K562 (cell line): Measurements from ENCODE around the gene TP73. TPM values are rescaled to one million over a fixed set of nuclear protein-coding genes. Genes with fewer than 3 reads are reported as not detected.

Experiments used
- ATAC-seq: fragments of 200-7000 bp; cut with Tn5 transposase; 3 replicates; pipeline ENCODE4 v1.9.1; 2020; ENCODE audit warnings: moderate library complexity
- BruUV-seq: library from RNA; stranded (reverse); fragments of 400-500 nt; replicated peaks from 2 replicates; lab custom pipeline; 2021; lab: Mats Ljungman, UMichigan
- CTCF ChIA-PET: fragments of 300-600 bp; formaldehyde crosslinking; extraction: SDS; loops from one replicate; lab custom pipeline; 2021; ENCODE audit warnings: low intra/inter-chr PET ratio; lab: Yijun Ruan, JAX
- POLR2A ChIA-PET: fragments of 300-600, 350-650 bp; sonication (Branson Sonifier 250); formaldehyde crosslinking; extraction: SDS; loops from one replicate; lab custom pipeline; 2021; ENCODE audit warnings: antibody characterized with exemption, inconsistent platforms; lab: Yijun Ruan, JAX
- DNase-seq, 4 experiments: peaks; one replicate each; pipeline versions ENCODE4 v3.0.0 to v3.0.0-alpha.2; 2011 to 2018; ENCODE audit warnings: low spot score in 3 of 4, mixed read lengths in 3 of 4; ENCODE audit errors: extremely low read depth in 1 of 4
- FAIRE-seq: peaks from 2 replicates; lab custom pipeline; 2011; peaks lifted over from hg19 to GRCh38; lab: Jason Lieb, UNC
- H2AFZ ChIP-seq: 2 replicates; pipeline ENCODE4 v1.6.0; 2011; ENCODE audit warnings: low read depth, low read length, control low read depth, inconsistent platforms
- H3K27ac ChIP-seq: fragments of 200-600 bp; 3 replicates; pipeline ENCODE4 v1.8.0; 2011; ENCODE audit warnings: low read depth, mild to moderate bottlenecking, control low read depth, inconsistent platforms, low read length, moderate library complexity, mixed read lengths; ENCODE audit errors: extremely low read depth
- H3K27me3 ChIP-seq, 2 experiments: fragments of 300-600 bp in 1 of 2; 2 replicates in 1 of 2; 3 replicates in 1 of 2; pipeline versions ENCODE4 v1.6.0 to v1.8.0; 2011; ENCODE audit warnings: inconsistent platforms in 2 of 2, low read length in 2 of 2, mild to moderate bottlenecking in 1 of 2, mixed read lengths in 1 of 2, moderate library complexity in 1 of 2; ENCODE audit not compliant: control insufficient read depth in 2 of 2, insufficient read depth in 2 of 2
- H3K36me3 ChIP-seq: fragments of 300-600 bp; 3 replicates; pipeline ENCODE4 v1.8.0; 2011; ENCODE audit warnings: mild to moderate bottlenecking, low read length, inconsistent platforms; ENCODE audit not compliant: control insufficient read depth, insufficient read depth
- H3K4me1 ChIP-seq, 2 experiments: fragments of 200-600 bp in 1 of 2; replicated peaks in 1 of 2; 2 replicates in 1 of 2; 3 replicates in 1 of 2; pipeline versions ENCODE4 v1.5.1 to v1.8.0; 2011; ENCODE audit warnings: inconsistent platforms in 2 of 2, low read length in 2 of 2, mild to moderate bottlenecking in 1 of 2, mixed read lengths in 1 of 2, moderate library complexity in 1 of 2; ENCODE audit not compliant: control insufficient read depth in 2 of 2, insufficient read depth in 2 of 2
- H3K4me2 ChIP-seq: 2 replicates; pipeline ENCODE4 v1.6.1; 2011; ENCODE audit warnings: low read length, control low read depth, inconsistent platforms, mixed read lengths; ENCODE audit not compliant: insufficient read depth
- H3K4me3 ChIP-seq: fragments of 200-600 bp; sonication (generic), shearing (Covaris generic); 2 replicates; pipeline ENCODE4 v1.5.1; 2016; ENCODE audit warnings: control low read depth, inconsistent platforms
- H3K79me2 ChIP-seq: fragments of 200-600 bp; 3 replicates; pipeline ENCODE4 v1.8.0; 2011; ENCODE audit warnings: low read length, inconsistent platforms; ENCODE audit not compliant: control insufficient read depth, insufficient read depth
- H3K9ac ChIP-seq, 2 experiments: 2 replicates each; pipeline versions ENCODE4 v1.6.0 to v1.6.1; 2011; ENCODE audit warnings: low read depth in 2 of 2, low read length in 2 of 2, control low read depth in 1 of 2, inconsistent platforms in 1 of 2, mild to moderate bottlenecking in 1 of 2, mixed read lengths in 1 of 2; ENCODE audit not compliant: insufficient read depth in 1 of 2
- H3K9me1 ChIP-seq: one replicate; pipeline ENCODE4 v1.6.0; 2011; ENCODE audit warnings: inconsistent platforms, mild to moderate bottlenecking, low read length, moderate library complexity; ENCODE audit not compliant: control insufficient read depth, insufficient read depth
- H3K9me3 ChIP-seq: replicated peaks from 2 replicates; pipeline ENCODE4 v1.5.1; 2011; ENCODE audit warnings: low read depth, low read length, inconsistent platforms; ENCODE audit not compliant: control insufficient read depth, insufficient read depth
- H4K20me1 ChIP-seq: replicated peaks from 2 replicates; pipeline ENCODE4 v1.6.1; 2011; ENCODE audit warnings: low read length, inconsistent platforms, mixed read lengths; ENCODE audit not compliant: control insufficient read depth, insufficient read depth
- ZNF263 ChIP-seq: sonication (generic); formaldehyde crosslinking; IDR thresholded peaks from 2 replicates; pipeline ENCODE4 v1.8.0; 2022; ENCODE audit warnings: mild to moderate bottlenecking, missing genetic modification reagents, borderline replicate concordance
- WGBS: fragments of 100-300 bp; shearing (Covaris generic); methylation state at CpG from one replicate; pipeline ENCODE4 v1.1.6; 2016; ENCODE audit warnings: low coverage, mixed read lengths; ENCODE audit not compliant: insufficient coverage; ENCODE audit errors: missing lambda C conversion rate; 5-methylcytosine and 5-hydroxymethylcytosine counted together
- in situ Hi-C: fragments of 300-500 bp; cut with MboI; formaldehyde crosslinking; loops from 4 replicates; pipeline ENCODE4 v1.15.0; 2018; ENCODE audit warnings: inconsistent platforms, mixed read lengths
- intact Hi-C: fragments of 100-400 bp; cut with micrococcal nuclease; formaldehyde crosslinking; loops from 2 replicates; pipeline ENCODE4 v1.14.2; 2022
- polyA plus RNA-seq, 8 experiments: library from polyadenylated mRNA; depleted of rRNA in 4 of 8; stranded (reverse) in 5 of 8; unstranded in 3 of 8; fragments of >200 nt; fragmentation: Nextera tagmentation in 2 of 8; fragmentation: Illumina TruSeq in 1 of 8; extraction: Ambion mirVana in 2 of 8; extraction: Trizol in 1 of 8; gene quantifications; 2 replicates each; pipeline versions ENCODE4 v1.2.1 to v1.2.3, GENCODE V29; 2011 to 2014; ENCODE audit warnings: inconsistent platforms in 1 of 8, missing spikeins in 1 of 8
- total RNA-seq, 7 experiments: library from RNA; depleted of rRNA in 6 of 7; stranded (reverse); fragments of >200 nt in 6 of 7; fragmentation: Illumina TruSeq in 2 of 7; extraction: Trizol in 2 of 7; gene quantifications; 2 replicates each; pipeline versions ENCODE4 v1.2.1 to v1.2.3, GENCODE V29; 2011 to 2021; ENCODE audit warnings: low replicate concordance in 1 of 7
- TF ChIP-seq, protein P1 (sequence below): sonication (generic); formaldehyde crosslinking; IDR thresholded peaks from 2 replicates; pipeline ENCODE4 v1.8.0; 2022; ENCODE audit warnings: mild to moderate bottlenecking, missing genetic modification reagents

Gene TP73
- total and polyA plus RNA-seq, 9 of the 15 experiments (the other 6 are each of a cell fraction or from before 2014, with no cell fraction given), result 0.07 to 1.6 (median 0.40) TPM; not detected in 2

DNA sequence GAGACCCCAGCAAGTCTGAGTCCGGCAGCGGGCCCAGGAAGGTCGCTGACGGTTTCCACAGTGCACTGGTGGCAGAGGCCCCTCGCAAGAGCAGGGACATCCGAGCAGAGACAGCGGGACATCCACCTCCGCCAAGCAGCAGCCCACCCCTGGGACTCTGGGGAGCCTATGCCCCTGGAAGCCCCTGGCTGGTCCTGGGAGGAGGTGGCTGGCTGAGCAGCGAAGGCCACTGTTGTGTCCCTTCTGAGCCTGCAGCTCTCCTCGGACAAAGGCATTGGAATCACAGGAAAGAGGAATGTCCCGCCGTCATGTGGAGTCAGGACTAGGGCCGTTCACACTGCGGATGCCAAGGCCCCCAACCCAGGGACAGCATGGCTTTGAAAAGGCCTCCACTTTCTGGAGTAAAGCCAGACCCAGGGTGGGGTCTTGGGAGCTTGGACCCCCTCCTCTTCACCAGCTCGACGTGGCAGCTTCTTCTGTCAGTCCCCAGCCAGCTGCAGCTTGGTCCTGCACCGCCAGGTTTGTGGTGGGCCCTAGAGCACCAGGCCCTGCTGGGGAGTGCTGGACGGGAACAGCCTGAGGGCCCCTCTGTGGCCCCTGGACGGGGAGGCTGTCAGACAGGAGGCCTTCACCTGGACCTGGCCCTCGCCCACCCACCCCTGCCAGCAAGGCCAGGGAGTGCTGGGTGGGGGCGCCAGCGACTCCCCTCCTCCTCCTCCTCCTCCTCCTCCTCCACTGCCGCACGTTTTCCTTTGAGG lies 42.4 kb upstream of the TP73 start:
- in situ Hi-C loops, result no loop called here
- Histone ChIP-seq H3K9me1 (no peaks in the 10 kb centered on the region), H3K36me3 (no peaks in the 10 kb centered on the region)
- POLR2A ChIA-PET, result interaction anchor here (1.1 kb wide), 1 partner anchor 19 kb away, joined by 3 read pairs; no protein-coding TSS in a partner anchor
- CTCF ChIA-PET, result no interaction called here
- 0 out of 2 replicates have a peak, but pooled peaks have one; percentile 26 for TF ChIP-seq ZNF263
- TF ChIP-seq, protein P1, sequence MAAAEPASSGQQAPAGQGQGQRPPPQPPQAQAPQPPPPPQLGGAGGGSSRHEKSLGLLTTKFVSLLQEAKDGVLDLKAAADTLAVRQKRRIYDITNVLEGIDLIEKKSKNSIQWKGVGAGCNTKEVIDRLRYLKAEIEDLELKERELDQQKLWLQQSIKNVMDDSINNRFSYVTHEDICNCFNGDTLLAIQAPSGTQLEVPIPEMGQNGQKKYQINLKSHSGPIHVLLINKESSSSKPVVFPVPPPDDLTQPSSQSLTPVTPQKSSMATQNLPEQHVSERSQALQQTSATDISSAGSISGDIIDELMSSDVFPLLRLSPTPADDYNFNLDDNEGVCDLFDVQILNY (CRISPR knock-in tag), result no peak
- TF ChIP-seq, all 486 proteins: peak for 1
- 15% methylated on average over 21 of the region's 24 CpGs for WGBS
- H3K4me1 ChIP-seq, result peaks cover 4 to 23% of the 10 kb centered on the region in 2 experiments; a peak in 3 of 5 replicates
- no peak overlapping the region for H3K4me2 ChIP-seq
- ATAC-seq, result no peak
- H3K79me2 ChIP-seq, result no peaks in the 10 kb centered on the region
- no peak overlapping the region for H3K27ac ChIP-seq
- no peak for DNase-seq
- intact Hi-C loops, result no loop called here
- peaks cover 12 to 71% of the 10 kb centered on the region in 2 experiments; a peak in 3 of 5 replicates for H3K27me3 ChIP-seq
- no TSS peak for BruUV-seq
- H3K9ac ChIP-seq, result no peak overlapping the region
- H3K4me3 ChIP-seq, result no peak overlapping the region
- no peak for FAIRE-seq
- no peak overlapping the region for H2AFZ ChIP-seq
- no peaks in the 10 kb centered on the region for H3K9me3 ChIP-seq
- peaks cover 17% of the 10 kb centered on the region for H4K20me1 ChIP-seq
